DOHH2 (cell line): ENCODE data around the gene ZNF747.

Source experiments
- H3F3A ChIP-seq: fragments of 200-600 bp; sonication (generic), shearing (Covaris generic); 2 replicates; pipeline ENCODE4 v1.6.0; 2016; ENCODE audit warnings: antibody characterized with exemption, mild to moderate bottlenecking; ENCODE audit not compliant: control insufficient read depth, insufficient read depth
- H3K27ac ChIP-seq: fragments of 200-600 bp; sonication (generic); 2 replicates; pipeline ENCODE4 v1.5.1; 2014; ENCODE audit warnings: low read depth, mild to moderate bottlenecking, low read length, moderate library complexity
- H3K27me3 ChIP-seq: fragments of 200-600 bp; sonication (generic); 2 replicates; pipeline ENCODE4 v1.6.1; 2014; ENCODE audit warnings: mild to moderate bottlenecking, low read length, mixed read lengths; ENCODE audit not compliant: control insufficient read depth
- H3K36me3 ChIP-seq: fragments of 200-600 bp; sonication (generic); 2 replicates; pipeline ENCODE4 v1.6.1; 2014; ENCODE audit warnings: mild to moderate bottlenecking, low read length, moderate library complexity, mixed read lengths; ENCODE audit not compliant: control insufficient read depth
- H3K4me1 ChIP-seq: fragments of 200-600 bp; sonication (generic); 2 replicates; pipeline ENCODE4 v1.6.1; 2014; ENCODE audit warnings: mild to moderate bottlenecking, low read length, mixed read lengths; ENCODE audit not compliant: control insufficient read depth
- H3K4me2 ChIP-seq: fragments of 200-600 bp; sonication (generic); 2 replicates; pipeline ENCODE4 v1.6.0; 2014; ENCODE audit warnings: mild to moderate bottlenecking, low read length, moderate library complexity
- H3K4me3 ChIP-seq: fragments of 200-600 bp; sonication (generic); 2 replicates; pipeline ENCODE4 v1.5.1; 2014; ENCODE audit warnings: mild to moderate bottlenecking, low read length, mixed read lengths
- H3K79me2 ChIP-seq: fragments of 200-600 bp; sonication (generic); 2 replicates; pipeline ENCODE4 v1.6.1; 2014; ENCODE audit warnings: mild to moderate bottlenecking, low read length, mixed read lengths; ENCODE audit not compliant: control insufficient read depth
- H3K9me2 ChIP-seq: fragments of 200-600 bp; sonication (generic); replicated peaks from 2 replicates; pipeline ENCODE4 v1.6.1; 2014; ENCODE audit warnings: mild to moderate bottlenecking, low read length, mixed read lengths; ENCODE audit not compliant: control insufficient read depth
- H3K9me3 ChIP-seq: fragments of 200-600 bp; sonication (generic); 2 replicates; pipeline ENCODE4 v1.6.1; 2014; ENCODE audit warnings: antibody characterized with exemption, low read length, mixed read lengths; ENCODE audit not compliant: control insufficient read depth, insufficient read depth
- H4K20me1 ChIP-seq: fragments of 200-600 bp; sonication (generic); 2 replicates; pipeline ENCODE4 v1.6.0; 2014; ENCODE audit warnings: low read depth, mild to moderate bottlenecking, antibody characterized with exemption, low read length, moderate library complexity; ENCODE audit not compliant: control insufficient read depth, insufficient read depth
- EZH2phosphoT487 ChIP-seq: fragments of 200-600 bp; sonication (generic); IDR thresholded peaks from 2 replicates; pipeline ENCODE4 v1.6.1; 2017; ENCODE audit warnings: borderline replicate concordance, mild to moderate bottlenecking, antibody characterized with exemption, low read length, moderate library complexity, mixed read lengths
- TF ChIP-seq, protein P1 (sequence below): fragments of 200-600 bp; sonication (generic); IDR thresholded peaks from one replicate; pipeline ENCODE4 v1.5.1; 2014; ENCODE audit warnings: antibody characterized with exemption, mild to moderate bottlenecking, low read depth, low read length; ENCODE audit not compliant: poor library complexity, severe bottlenecking

The ZNF747 gene

GRCh38 chr16:30567160-30567990 lies 32.7 kb upstream of the ZNF747 start:
- TF ChIP-seq, protein P1, sequence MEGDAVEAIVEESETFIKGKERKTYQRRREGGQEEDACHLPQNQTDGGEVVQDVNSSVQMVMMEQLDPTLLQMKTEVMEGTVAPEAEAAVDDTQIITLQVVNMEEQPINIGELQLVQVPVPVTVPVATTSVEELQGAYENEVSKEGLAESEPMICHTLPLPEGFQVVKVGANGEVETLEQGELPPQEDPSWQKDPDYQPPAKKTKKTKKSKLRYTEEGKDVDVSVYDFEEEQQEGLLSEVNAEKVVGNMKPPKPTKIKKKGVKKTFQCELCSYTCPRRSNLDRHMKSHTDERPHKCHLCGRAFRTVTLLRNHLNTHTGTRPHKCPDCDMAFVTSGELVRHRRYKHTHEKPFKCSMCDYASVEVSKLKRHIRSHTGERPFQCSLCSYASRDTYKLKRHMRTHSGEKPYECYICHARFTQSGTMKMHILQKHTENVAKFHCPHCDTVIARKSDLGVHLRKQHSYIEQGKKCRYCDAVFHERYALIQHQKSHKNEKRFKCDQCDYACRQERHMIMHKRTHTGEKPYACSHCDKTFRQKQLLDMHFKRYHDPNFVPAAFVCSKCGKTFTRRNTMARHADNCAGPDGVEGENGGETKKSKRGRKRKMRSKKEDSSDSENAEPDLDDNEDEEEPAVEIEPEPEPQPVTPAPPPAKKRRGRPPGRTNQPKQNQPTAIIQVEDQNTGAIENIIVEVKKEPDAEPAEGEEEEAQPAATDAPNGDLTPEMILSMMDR: no peak
- TF ChIP-seq EZH2phosphoT487: no peak
- Histone ChIP-seq H3K79me2 (peaks cover 11% of the 10 kb centered on the region), H3K4me1 (peaks cover 39% of the 10 kb centered on the region), H3F3A (peaks cover 6% of the 10 kb centered on the region), H3K4me3 (no peak overlapping the region), H3K36me3 (peaks cover 3% of the 10 kb centered on the region; the same call in 1 of the 2 replicates), H3K9me2 (no peaks in the 10 kb centered on the region), H3K27ac (no peak overlapping the region), H3K4me2 (peak overlapping the region; percentile 51), H4K20me1 (no peaks in the 10 kb centered on the region), H3K9me3 (no peaks in the 10 kb centered on the region), H3K27me3 (no peaks in the 10 kb centered on the region)

DNA sequence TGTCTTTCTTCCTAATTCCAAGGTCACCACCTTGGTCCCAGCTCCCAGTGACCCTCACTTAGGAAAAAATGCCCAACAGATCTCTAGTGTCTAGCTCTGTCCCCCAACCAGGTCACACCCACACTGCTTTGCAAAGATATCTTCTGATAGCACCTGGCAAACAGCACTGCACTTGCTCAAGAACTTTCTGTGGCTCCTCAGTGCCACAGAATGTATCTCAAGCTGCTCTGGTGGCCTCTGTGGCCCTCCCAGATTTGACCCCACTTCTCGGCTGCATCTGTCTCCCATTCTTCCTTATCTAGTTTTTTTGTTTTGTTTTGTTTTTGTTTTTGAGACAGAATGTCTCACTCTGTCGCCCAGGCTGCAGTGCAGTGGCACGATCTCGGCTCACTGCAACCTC lies 31.9 kb upstream of the ZNF747 start:
- TF ChIP-seq, protein P1: no peak
- no peak for TF ChIP-seq EZH2phosphoT487
- Histone ChIP-seq H3K36me3 (peaks cover 3% of the 10 kb centered on the region; the same call in 1 of the 2 replicates), H3K9me3 (no peaks in the 10 kb centered on the region), H3K79me2 (peaks cover 9% of the 10 kb centered on the region), H3K27me3 (no peaks in the 10 kb centered on the region), H3K9me2 (no peaks in the 10 kb centered on the region), H3K4me3 (no peak overlapping the region), H3K27ac (no peak overlapping the region), H3K4me1 (peaks cover 44% of the 10 kb centered on the region), H3F3A (peaks cover 6% of the 10 kb centered on the region), H3K4me2 (no peak overlapping the region), H4K20me1 (no peaks in the 10 kb centered on the region)

GRCh38 chr16:30565984-30566383 lies 31.3 kb upstream of the ZNF747 start:
- Histone ChIP-seq H3K9me3 (no peaks in the 10 kb centered on the region), H3K27ac (no peak overlapping the region), H3K4me1 (peaks cover 47% of the 10 kb centered on the region), H4K20me1 (no peaks in the 10 kb centered on the region), H3K36me3 (peaks cover 3% of the 10 kb centered on the region; the same call in 1 of the 2 replicates), H3K4me3 (no peak overlapping the region), H3F3A (peaks cover 6% of the 10 kb centered on the region), H3K4me2 (no peak overlapping the region), H3K79me2 (peaks cover 6% of the 10 kb centered on the region), H3K27me3 (no peaks in the 10 kb centered on the region), H3K9me2 (no peaks in the 10 kb centered on the region)
- TF ChIP-seq, protein P1: no peak
- no peak for TF ChIP-seq EZH2phosphoT487
